Gastroesophageal sphincter (tissue), 3 donors: ENCODE measurements around the gene CNR1.

Source experiments
- CTCF ChIP-seq, 4 experiments: fragments of 200-600 bp in 2 of 4; fragments of 450-650 bp in 2 of 4; sonication (generic) in 1 of 4; IDR thresholded peaks; one replicate each; pipeline ENCODE4 v1.5.1; 2017 to 2019; ENCODE audit warnings: antibody characterized with exemption in 4 of 4, mild to moderate bottlenecking in 2 of 4, moderate library complexity in 2 of 4
- POLR2A ChIP-seq, 2 donors: fragments of 450-650 bp; IDR thresholded peaks; one replicate each; pipeline ENCODE4 v1.6.1; 2017; ENCODE audit warnings: antibody characterized with exemption in 2 of 2, mild to moderate bottlenecking in 2 of 2, moderate library complexity in 1 of 2
- POLR2AphosphoS5 ChIP-seq: sonication (generic); formaldehyde crosslinking; IDR thresholded peaks from one replicate; pipeline ENCODE4 v1.6.1; 2017; ENCODE audit warnings: antibody characterized with exemption

- TF ChIP-seq CTCF (IDR thresholded peaks at IDR 0.05), result no peak
- TF ChIP-seq POLR2A (IDR thresholded peaks at IDR 0.05), result no peak
- TF ChIP-seq POLR2AphosphoS5, result no peak
Measured at GRCh38 chr6:88116276-88116675, 49.9 kb downstream of the CNR1 start.
